Trophoblast cell (in vitro differentiated cells and primary cell): ENCODE measurements around the gene CYP2R1.

Experiments
- DNase-seq, 2 donors: peaks; one replicate each; pipeline ENCODE4 v3.0.0-alpha.2; 2016
- H2AFZ ChIP-seq: 2 replicates; pipeline ENCODE4 v1.6.1; 2013; ENCODE audit warnings: low read length, moderate library complexity, mild to moderate bottlenecking; ENCODE audit not compliant: insufficient read depth, poor library complexity
- H2AK5ac ChIP-seq: 2 replicates; pipeline ENCODE4 v1.6.1; 2013; ENCODE audit warnings: mild to moderate bottlenecking, low read length
- H2BK120ac ChIP-seq: 2 replicates; pipeline ENCODE4 v1.6.1; 2013; ENCODE audit warnings: low read length, mild to moderate bottlenecking, moderate library complexity; ENCODE audit not compliant: insufficient read depth, poor library complexity
- H2BK12ac ChIP-seq: 2 replicates; pipeline ENCODE4 v1.6.1; 2013; ENCODE audit warnings: mild to moderate bottlenecking, low read length, moderate library complexity
- H2BK5ac ChIP-seq: 2 replicates; pipeline ENCODE4 v1.6.1; 2013; ENCODE audit warnings: low read length, low read depth, moderate library complexity, mild to moderate bottlenecking; ENCODE audit not compliant: poor library complexity
- H3K14ac ChIP-seq: 2 replicates; pipeline ENCODE4 v1.6.1; 2013; ENCODE audit warnings: mild to moderate bottlenecking, low read length
- H3K18ac ChIP-seq: 2 replicates; pipeline ENCODE4 v1.6.1; 2013; ENCODE audit warnings: mild to moderate bottlenecking, low read length
- H3K23ac ChIP-seq: 2 replicates; pipeline ENCODE4 v1.6.1; 2013; ENCODE audit warnings: low read length
- H3K27ac ChIP-seq: 2 replicates; pipeline ENCODE4 v1.5.1; 2013; ENCODE audit warnings: low read depth, mild to moderate bottlenecking, inconsistent platforms, low read length, moderate library complexity
- H3K27me3 ChIP-seq: 2 replicates; pipeline ENCODE4 v1.6.1; 2013; ENCODE audit warnings: inconsistent platforms, mild to moderate bottlenecking, low read length, moderate library complexity; ENCODE audit not compliant: insufficient read depth
- H3K36me3 ChIP-seq, 2 experiments: 1 replicate in 1 of 2; 2 replicates in 1 of 2; pipeline ENCODE4 v1.6.1; 2013; ENCODE audit warnings: low read length in 2 of 2, mild to moderate bottlenecking in 2 of 2, moderate library complexity in 1 of 2; ENCODE audit not compliant: insufficient read depth in 2 of 2, control insufficient read depth in 1 of 2
- H3K4ac ChIP-seq: 2 replicates; pipeline ENCODE4 v1.6.1; 2013; ENCODE audit warnings: low read depth, mild to moderate bottlenecking, low read length, moderate library complexity
- H3K4me1 ChIP-seq, 2 experiments: 1 replicate in 1 of 2; 2 replicates in 1 of 2; pipeline ENCODE4 v1.6.1; 2013; ENCODE audit warnings: low read length in 2 of 2, mild to moderate bottlenecking in 2 of 2, moderate library complexity in 1 of 2; ENCODE audit not compliant: insufficient read depth in 2 of 2, control insufficient read depth in 1 of 2
- H3K4me2 ChIP-seq: 2 replicates; pipeline ENCODE4 v1.6.1; 2013; ENCODE audit warnings: inconsistent platforms, mild to moderate bottlenecking, low read length, moderate library complexity
- H3K4me3 ChIP-seq: 2 replicates; pipeline ENCODE4 v1.5.1; 2013; ENCODE audit warnings: mild to moderate bottlenecking, low read depth, low read length, inconsistent platforms
- H3K79me1 ChIP-seq: one replicate; pipeline ENCODE4 v1.6.1; 2013; ENCODE audit warnings: low read length
- H3K79me2 ChIP-seq: 2 replicates; pipeline ENCODE4 v1.6.1; 2013; ENCODE audit warnings: low read length, mild to moderate bottlenecking; ENCODE audit not compliant: control insufficient read depth, insufficient read depth, poor library complexity
- H3K9ac ChIP-seq: 2 replicates; pipeline ENCODE4 v1.6.1; 2013; ENCODE audit warnings: mild to moderate bottlenecking, low read length
- H3K9me3 ChIP-seq: 2 replicates; pipeline ENCODE4 v1.6.1; 2013; ENCODE audit warnings: low read depth, mild to moderate bottlenecking, control low read depth, inconsistent platforms, low read length; ENCODE audit not compliant: insufficient read depth
- H4K12ac ChIP-seq: 2 replicates; pipeline ENCODE4 v1.6.1; 2013; ENCODE audit warnings: low read depth, mild to moderate bottlenecking, low read length, moderate library complexity
- H4K8ac ChIP-seq: 2 replicates; pipeline ENCODE4 v1.6.1; 2013; ENCODE audit warnings: low read depth, mild to moderate bottlenecking, low read length, moderate library complexity
- H4K91ac ChIP-seq: one replicate; pipeline ENCODE4 v1.6.1; 2013; ENCODE audit warnings: low read depth, mild to moderate bottlenecking, low read length, moderate library complexity
- WGBS: extraction: QIAGEN DNeasy Blood & Tissue Kit; methylation state at CpG from one replicate; pipeline ENCODE4 v1.1.7; 2013; ENCODE audit warnings: missing lambda C conversion rate; ENCODE audit not compliant: insufficient read length, insufficient coverage; ENCODE audit errors: extremely low coverage; 5-methylcytosine and 5-hydroxymethylcytosine counted together

The CYP2R1 gene

GRCh38 chr11:14857621-14858020 lies 34.4 kb downstream of the CYP2R1 start:
- Histone ChIP-seq H2BK5ac (no peak overlapping the region), H4K91ac (no peak overlapping the region), H3K27me3 (no peaks in the 10 kb centered on the region), H3K14ac (no peak overlapping the region), H3K9me3 (no peaks in the 10 kb centered on the region), H3K4me3 (no peak overlapping the region), H2BK12ac (no peak overlapping the region), H2BK120ac (no peak overlapping the region), H3K4me1 (no peaks in the 10 kb centered on the region), H3K79me2 (no peaks in the 10 kb centered on the region), H4K12ac (no peak overlapping the region), H3K4me2 (no peak overlapping the region), H3K79me1 (no peaks in the 10 kb centered on the region), H3K18ac (no peak overlapping the region), H2AFZ (no peak overlapping the region), H3K4ac (no peak overlapping the region), H3K23ac (no peak overlapping the region), H3K27ac (no peak overlapping the region), H4K8ac (no peak overlapping the region), H2AK5ac (no peak overlapping the region), H3K9ac (no peak overlapping the region), H3K36me3 (no peaks in the 10 kb centered on the region)
- DNase-seq = no peak
- no CpG with 5 or more reads among the region's 3 CpGs for WGBS

GRCh38 chr11:14855890-14856289 lies 36.1 kb downstream of the CYP2R1 start:
- DNase-seq = no peak
- no peak overlapping the region for H3K4me3 ChIP-seq
- H2AFZ ChIP-seq = no peak overlapping the region
- no peak overlapping the region for H4K91ac ChIP-seq
- no peak overlapping the region for H2AK5ac ChIP-seq
- no peaks in the 10 kb centered on the region for H3K9me3 ChIP-seq
- H3K9ac ChIP-seq = no peak overlapping the region
- no peak overlapping the region for H4K8ac ChIP-seq
- no CpG with 5 or more reads among the region's 1 CpG for WGBS
- H3K27ac ChIP-seq = no peak overlapping the region
- H3K14ac ChIP-seq = no peak overlapping the region
- no peak overlapping the region for H2BK12ac ChIP-seq
- H3K18ac ChIP-seq = no peak overlapping the region
- no peak overlapping the region for H2BK120ac ChIP-seq
- no peaks in the 10 kb centered on the region for H3K27me3 ChIP-seq
- H4K12ac ChIP-seq = no peak overlapping the region
- no peak overlapping the region for H2BK5ac ChIP-seq
- H3K79me1 ChIP-seq = no peaks in the 10 kb centered on the region
- no peak overlapping the region for H3K4ac ChIP-seq
- H3K23ac ChIP-seq = no peak overlapping the region
- no peaks in the 10 kb centered on the region for H3K36me3 ChIP-seq
- no peaks in the 10 kb centered on the region for H3K4me1 ChIP-seq
- H3K4me2 ChIP-seq = no peak overlapping the region
- no peaks in the 10 kb centered on the region for H3K79me2 ChIP-seq

DNA sequence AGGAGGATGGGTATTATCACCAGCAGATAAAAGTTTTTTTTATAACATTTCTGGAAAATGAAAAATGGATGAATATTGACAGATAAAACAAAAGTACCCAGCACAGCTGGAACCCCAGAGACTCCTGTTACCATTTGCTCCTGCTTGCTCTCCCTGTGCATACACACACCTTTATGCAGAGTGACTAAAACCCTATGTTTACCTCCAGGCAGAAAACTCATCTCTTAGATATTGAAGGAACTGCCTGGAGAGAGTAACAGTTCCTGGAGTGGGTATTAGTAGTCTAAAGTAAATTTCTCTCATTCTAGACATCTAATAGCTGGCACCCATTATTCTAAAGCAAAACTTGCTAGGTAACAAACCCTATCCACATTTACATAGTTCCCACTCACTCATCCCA lies 38.0 kb downstream of the CYP2R1 start:
- Histone ChIP-seq H3K4me3 (no peak overlapping the region), H4K91ac (no peak overlapping the region), H2BK120ac (no peak overlapping the region), H3K27ac (no peak overlapping the region), H2BK12ac (no peak overlapping the region), H4K8ac (no peak overlapping the region), H3K4me1 (no peaks in the 10 kb centered on the region), H3K9ac (no peak overlapping the region), H3K9me3 (no peaks in the 10 kb centered on the region), H2AK5ac (no peak overlapping the region), H2AFZ (no peak overlapping the region), H2BK5ac (no peak overlapping the region), H4K12ac (no peak overlapping the region), H3K14ac (no peak overlapping the region), H3K4ac (no peak overlapping the region), H3K27me3 (no peaks in the 10 kb centered on the region), H3K36me3 (no peaks in the 10 kb centered on the region), H3K23ac (no peak overlapping the region), H3K4me2 (no peak overlapping the region), H3K79me1 (no peaks in the 10 kb centered on the region), H3K79me2 (no peaks in the 10 kb centered on the region), H3K18ac (no peak overlapping the region)
- DNase-seq = peak; percentile 10 to 47

GRCh38 chr11:14852571-14853177 lies 39.4 kb downstream of the CYP2R1 start:
- Histone ChIP-seq H3K79me1 (no peaks in the 10 kb centered on the region), H3K18ac (no peak overlapping the region), H3K36me3 (no peaks in the 10 kb centered on the region), H2AK5ac (no peak overlapping the region), H3K23ac (no peak overlapping the region), H3K4me3 (no peak overlapping the region), H4K91ac (no peak overlapping the region), H2BK5ac (no peak overlapping the region), H2BK120ac (no peak overlapping the region), H3K27me3 (no peaks in the 10 kb centered on the region), H2AFZ (no peak overlapping the region), H3K9ac (no peak overlapping the region), H4K8ac (no peak overlapping the region), H4K12ac (no peak overlapping the region), H2BK12ac (no peak overlapping the region), H3K4me2 (no peak overlapping the region), H3K14ac (no peak overlapping the region), H3K79me2 (no peaks in the 10 kb centered on the region), H3K27ac (no peak overlapping the region), H3K4me1 (no peaks in the 10 kb centered on the region), H3K4ac (no peak overlapping the region), H3K9me3 (no peaks in the 10 kb centered on the region)
- DNase-seq = no peak
- WGBS = 100% methylated on average over 2 of the region's 4 CpGs
